ENCODE data around the gene IGFBPL1. TPM values are rescaled to one million over a fixed set of nuclear protein-coding genes. Genes with fewer than 3 reads are reported as not detected.

The IGFBPL1 gene
- total and polyA plus RNA-seq, 2 of the 13 experiments (the other 11 are each of a cell fraction or from before 2014, with no cell fraction given), result 0.24 TPM; not detected in 1

- no peak for TF ChIP-seq NCOA2 (CRISPR knock-in tag; IDR thresholded peaks at IDR 0.05)
- TF ChIP-seq KLF16 (CRISPR knock-in tag; IDR thresholded peaks at IDR 0.05), result no peak
- TF ChIP-seq RFXAP (CRISPR knock-in tag; IDR thresholded peaks at IDR 0.05; ENCODE audit: borderline replicate concordance), result no peak
- TF ChIP-seq ZNF782 (CRISPR knock-in tag; IDR thresholded peaks at IDR 0.05; ENCODE audit: borderline replicate concordance), result no peak
- TF ChIP-seq TAF15 (IDR thresholded peaks at IDR 0.05; ENCODE audit: low read depth, low read length, poor library complexity, severe bottlenecking), result no peak
- TF ChIP-seq PHF21A (CRISPR knock-in tag; IDR thresholded peaks at IDR 0.05), result peak; percentile 46; the same call in 1 of the 2 replicates
- TF ChIP-seq ZNF558 (CRISPR knock-in tag; IDR thresholded peaks at IDR 0.05; ENCODE audit: borderline replicate concordance), result no peak
- TF ChIP-seq GTF3A (CRISPR knock-in tag; conservative IDR thresholded peaks at IDR 0.05), result no peak
- TF ChIP-seq, protein P1, sequence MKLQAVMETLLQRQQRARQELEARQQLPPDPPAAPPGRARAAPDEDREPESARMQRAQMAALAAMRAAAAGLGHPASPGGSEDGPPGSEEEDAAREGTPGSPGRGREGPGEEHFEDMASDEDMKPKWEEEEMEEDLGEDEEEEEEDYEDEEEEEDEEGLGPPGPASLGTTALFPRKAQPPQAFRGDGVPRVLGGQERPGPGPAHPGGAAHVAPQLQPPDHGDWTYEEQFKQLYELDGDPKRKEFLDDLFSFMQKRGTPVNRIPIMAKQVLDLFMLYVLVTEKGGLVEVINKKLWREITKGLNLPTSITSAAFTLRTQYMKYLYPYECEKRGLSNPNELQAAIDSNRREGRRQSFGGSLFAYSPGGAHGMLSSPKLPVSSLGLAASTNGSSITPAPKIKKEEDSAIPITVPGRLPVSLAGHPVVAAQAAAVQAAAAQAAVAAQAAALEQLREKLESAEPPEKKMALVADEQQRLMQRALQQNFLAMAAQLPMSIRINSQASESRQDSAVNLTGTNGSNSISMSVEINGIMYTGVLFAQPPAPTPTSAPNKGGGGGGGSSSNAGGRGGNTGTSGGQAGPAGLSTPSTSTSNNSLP (IDR thresholded peaks at IDR 0.05; ENCODE audit: low read depth, low read length), result no peak
- TF ChIP-seq, protein P2, sequence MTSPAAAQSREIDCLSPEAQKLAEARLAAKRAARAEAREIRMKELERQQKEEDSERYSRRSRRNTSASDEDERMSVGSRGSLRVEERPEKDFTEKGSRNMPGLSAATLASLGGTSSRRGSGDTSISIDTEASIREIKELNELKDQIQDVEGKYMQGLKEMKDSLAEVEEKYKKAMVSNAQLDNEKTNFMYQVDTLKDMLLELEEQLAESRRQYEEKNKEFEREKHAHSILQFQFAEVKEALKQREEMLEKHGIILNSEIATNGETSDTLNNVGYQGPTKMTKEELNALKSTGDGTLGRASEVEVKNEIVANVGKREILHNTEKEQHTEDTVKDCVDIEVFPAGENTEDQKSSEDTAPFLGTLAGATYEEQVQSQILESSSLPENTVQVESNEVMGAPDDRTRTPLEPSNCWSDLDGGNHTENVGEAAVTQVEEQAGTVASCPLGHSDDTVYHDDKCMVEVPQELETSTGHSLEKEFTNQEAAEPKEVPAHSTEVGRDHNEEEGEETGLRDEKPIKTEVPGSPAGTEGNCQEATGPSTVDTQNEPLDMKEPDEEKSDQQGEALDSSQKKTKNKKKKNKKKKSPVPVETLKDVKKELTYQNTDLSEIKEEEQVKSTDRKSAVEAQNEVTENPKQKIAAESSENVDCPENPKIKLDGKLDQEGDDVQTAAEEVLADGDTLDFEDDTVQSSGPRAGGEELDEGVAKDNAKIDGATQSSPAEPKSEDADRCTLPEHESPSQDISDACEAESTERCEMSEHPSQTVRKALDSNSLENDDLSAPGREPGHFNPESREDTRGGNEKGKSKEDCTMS (CRISPR knock-in tag; conservative IDR thresholded peaks at IDR 0.05), result no peak
- TF ChIP-seq FOXO4 (CRISPR knock-in tag; conservative IDR thresholded peaks at IDR 0.05), result no peak
- peak; percentile 63; the same call in 1 of the 2 replicates for TF ChIP-seq TCF7 (IDR thresholded peaks at IDR 0.05; ENCODE audit: low read depth)
- TF ChIP-seq HNRNPK (IDR thresholded peaks at IDR 0.05; ENCODE audit: low read depth, low read length, poor library complexity, severe bottlenecking), result no peak
- TF ChIP-seq BCL3 (CRISPR knock-in tag; IDR thresholded peaks at IDR 0.05), result no peak
- TF ChIP-seq ZFX (CRISPR knock-in tag; IDR thresholded peaks at IDR 0.05; ENCODE audit: low read depth), result no peak
- TF ChIP-seq PRMT3 (CRISPR knock-in tag; IDR thresholded peaks at IDR 0.05; ENCODE audit: borderline replicate concordance, low read depth), result no peak
- TF ChIP-seq, protein P3, sequence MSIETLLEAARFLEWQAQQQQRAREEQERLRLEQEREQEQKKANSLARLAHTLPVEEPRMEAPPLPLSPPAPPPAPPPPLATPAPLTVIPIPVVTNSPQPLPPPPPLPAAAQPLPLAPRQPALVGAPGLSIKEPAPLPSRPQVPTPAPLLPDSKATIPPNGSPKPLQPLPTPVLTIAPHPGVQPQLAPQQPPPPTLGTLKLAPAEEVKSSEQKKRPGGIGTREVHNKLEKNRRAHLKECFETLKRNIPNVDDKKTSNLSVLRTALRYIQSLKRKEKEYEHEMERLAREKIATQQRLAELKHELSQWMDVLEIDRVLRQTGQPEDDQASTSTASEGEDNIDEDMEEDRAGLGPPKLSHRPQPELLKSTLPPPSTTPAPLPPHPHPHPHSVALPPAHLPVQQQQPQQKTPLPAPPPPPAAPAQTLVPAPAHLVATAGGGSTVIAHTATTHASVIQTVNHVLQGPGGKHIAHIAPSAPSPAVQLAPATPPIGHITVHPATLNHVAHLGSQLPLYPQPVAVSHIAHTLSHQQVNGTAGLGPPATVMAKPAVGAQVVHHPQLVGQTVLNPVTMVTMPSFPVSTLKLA (IDR thresholded peaks at IDR 0.05), result no peak
- TF ChIP-seq RARA (CRISPR knock-in tag; IDR thresholded peaks at IDR 0.05), result peak; percentile 14; the same call in 1 of the 2 replicates
- TF ChIP-seq TOE1 (CRISPR knock-in tag; IDR thresholded peaks at IDR 0.05), result no peak
- TF ChIP-seq NFKB2 (CRISPR knock-in tag; IDR thresholded peaks at IDR 0.05; ENCODE audit: borderline replicate concordance), result no peak
- no peak for TF ChIP-seq ZNF468 (CRISPR knock-in tag; IDR thresholded peaks at IDR 0.05)
- no peak for TF ChIP-seq IRX3 (CRISPR knock-in tag; IDR thresholded peaks at IDR 0.05; ENCODE audit: borderline replicate concordance, low read depth)
- TF ChIP-seq KMT2A (CRISPR knock-in tag; IDR thresholded peaks at IDR 0.05), result no peak
Measured at GRCh38 chr9:38359297-38359653, 65.0 kb downstream of the IGFBPL1 start (continued).

Data from HepG2 (cell line).